Activated naive CD4-positive, alpha-beta T cell treated with anti-CD3 and anti-CD28 coated beads for 36 hours (primary cell): Measurements from ENCODE around the gene C19orf12. TPM values are rescaled to one million over a fixed set of nuclear protein-coding genes. Genes with fewer than 3 reads are reported as not detected.

Source experiments
- CTCF ChIA-PET: fragments of 350-600 bp; sonication (Branson Sonifier 250); formaldehyde crosslinking; loops from one replicate; lab custom pipeline; 2021; ENCODE audit warnings: antibody characterized with exemption; lab: Charles Lee
- DNase-seq: peaks from one replicate; pipeline ENCODE4 v3.0.0-alpha.2; 2020
- H3K27ac Mint-ChIP-seq: one replicate; pipeline ENCODE4 v1.8.0; 2021; ENCODE audit warnings: mild to moderate bottlenecking, mixed read lengths
- H3K27me3 Mint-ChIP-seq: one replicate; pipeline ENCODE4 v1.8.0; 2021; ENCODE audit warnings: low read depth, mixed read lengths
- H3K36me3 Mint-ChIP-seq: one replicate; pipeline ENCODE4 v1.8.0; 2021; ENCODE audit warnings: low read depth, mixed read lengths
- H3K4me1 Mint-ChIP-seq: one replicate; pipeline ENCODE4 v1.8.0; 2021; ENCODE audit warnings: low read depth, mixed read lengths
- H3K4me3 Mint-ChIP-seq: one replicate; pipeline ENCODE4 v1.8.0; 2021; ENCODE audit warnings: mild to moderate bottlenecking, moderate library complexity, mixed read lengths
- H3K9me3 Mint-ChIP-seq: one replicate; pipeline ENCODE4 v1.8.0; 2021; ENCODE audit warnings: mixed read lengths
- intact Hi-C: fragments of 100-400 bp; cut with micrococcal nuclease; formaldehyde crosslinking; loops from one replicate; pipeline ENCODE4 v1.15.1; 2023
- total RNA-seq, 2 experiments: library from RNA; stranded (reverse); gene quantifications; one replicate each; pipeline ENCODE4 v1.2.3, GENCODE V29; 2021

C19orf12 gene
- total RNA-seq, 2 experiments from 2014 or later: 21.6 to 24.3 TPM

- Mint-ChIP-seq H3K27me3 (no peaks in the 10 kb centered on the region), H3K4me3 (no peak overlapping the region), H3K36me3 (peaks cover 4% of the 10 kb centered on the region), H3K4me1 (peaks cover 39% of the 10 kb centered on the region), H3K9me3 (peaks cover 4% of the 10 kb centered on the region), H3K27ac (peak overlapping the region; percentile 65)
- intact Hi-C loops: loop anchor here (1.0 to 10.0 kb wide), 5 partner anchors 26 to 226 kb away; partner anchors contain the start of genes PLEKHF1 and POP4
- DNase-seq: peak; percentile 77
- CTCF ChIA-PET: interaction anchor here (0.6 to 7.8 kb wide), 15 partner anchors 10 to 1899 kb away, joined by 3 to 147 read pairs (median 10); partner anchors contain the start of genes C19orf12, PLEKHF1 and POP4
These were observed 24.2 kb downstream of the C19orf12 start for GRCh38 chr19:29690842-29691241.

- no peak for DNase-seq
- CTCF ChIA-PET: interaction anchor here (7.8 kb wide), 1 partner anchor 76 kb away, joined by 147 read pairs; no protein-coding TSS in a partner anchor
- H3K9me3 Mint-ChIP-seq: peaks cover 4% of the 10 kb centered on the region
- H3K27ac Mint-ChIP-seq: peak overlapping the region; percentile 31
- intact Hi-C loops: no loop called here
- H3K4me3 Mint-ChIP-seq: no peak overlapping the region
- H3K36me3 Mint-ChIP-seq: peaks cover 4% of the 10 kb centered on the region
- H3K27me3 Mint-ChIP-seq: no peaks in the 10 kb centered on the region
- peaks cover 33% of the 10 kb centered on the region for H3K4me1 Mint-ChIP-seq
These were observed 26.9 kb downstream of the C19orf12 start for GRCh38 chr19:29687897-29688728.

- intact Hi-C loops: no loop called here
- DNase-seq: peak; percentile 57
- Mint-ChIP-seq H3K36me3 (peaks cover 4% of the 10 kb centered on the region), H3K27ac (peak overlapping the region; percentile 42), H3K4me1 (peaks cover 33% of the 10 kb centered on the region), H3K27me3 (no peaks in the 10 kb centered on the region), H3K9me3 (peaks cover 4% of the 10 kb centered on the region), H3K4me3 (no peak overlapping the region)
- CTCF ChIA-PET: interaction anchor here (2.1 to 2.2 kb wide), 2 partner anchors 22 to 77 kb away, joined by 5 to 12 read pairs; partner anchors contain the start of gene PLEKHF1
These were observed 27.7 kb downstream of the C19orf12 start for GRCh38 chr19:29687244-29687896.

GRCh38 chr19:29686285-29686805 is 28.7 kb downstream of the C19orf12 start:
- H3K9me3 Mint-ChIP-seq: peaks cover 4% of the 10 kb centered on the region
- H3K27ac Mint-ChIP-seq: no peak overlapping the region

GRCh38 chr19:29685326-29685725 is 29.7 kb downstream of the C19orf12 start:
- peaks cover 4% of the 10 kb centered on the region for H3K36me3 Mint-ChIP-seq
- H3K4me3 Mint-ChIP-seq: no peak overlapping the region
- H3K4me1 Mint-ChIP-seq: peaks cover 44% of the 10 kb centered on the region
- peaks cover 4% of the 10 kb centered on the region for H3K9me3 Mint-ChIP-seq
- CTCF ChIA-PET: interaction anchor here (0.7 to 2.2 kb wide), 3 partner anchors 20 to 75 kb away, joined by 3 to 12 read pairs (median 5); partner anchors contain the start of gene PLEKHF1
- H3K27me3 Mint-ChIP-seq: no peaks in the 10 kb centered on the region
- H3K27ac Mint-ChIP-seq: no peak overlapping the region
- intact Hi-C loops: no loop called here
- DNase-seq: no peak

More at GRCh38 chr19:29686285-29686805, 28.7 kb downstream of the C19orf12 start:
- Mint-ChIP-seq H3K27me3 (no peaks in the 10 kb centered on the region), H3K36me3 (peaks cover 4% of the 10 kb centered on the region), H3K4me1 (peaks cover 38% of the 10 kb centered on the region), H3K4me3 (no peak overlapping the region)
- intact Hi-C loops: no loop called here
- CTCF ChIA-PET: interaction anchor here (0.6 to 2.2 kb wide), 4 partner anchors 10 to 404 kb away, joined by 3 to 12 read pairs (median 6); partner anchors contain the start of gene PLEKHF1
- DNase-seq: no peak

GRCh38 chr19:29683009-29683408 is 32.1 kb downstream of the C19orf12 start:
- Mint-ChIP-seq H3K4me1 (peaks cover 46% of the 10 kb centered on the region), H3K36me3 (no peaks in the 10 kb centered on the region), H3K27me3 (no peaks in the 10 kb centered on the region), H3K4me3 (no peak overlapping the region), H3K9me3 (no peaks in the 10 kb centered on the region), H3K27ac (no peak overlapping the region)
- intact Hi-C loops: no loop called here
- no peak for DNase-seq
- CTCF ChIA-PET: interaction anchor here (3.9 kb wide), 1 partner anchor 72 kb away, joined by 12 read pairs; no protein-coding TSS in a partner anchor

GRCh38 chr19:29682236-29682895 is 32.7 kb downstream of the C19orf12 start:
- Mint-ChIP-seq H3K4me3 (no peak overlapping the region), H3K27ac (no peak overlapping the region), H3K9me3 (no peaks in the 10 kb centered on the region), H3K36me3 (no peaks in the 10 kb centered on the region), H3K27me3 (no peaks in the 10 kb centered on the region), H3K4me1 (peaks cover 44% of the 10 kb centered on the region)
- intact Hi-C loops: no loop called here
- CTCF ChIA-PET: interaction anchor here (1.4 to 3.9 kb wide), 5 partner anchors 8 to 71 kb away, joined by 3 to 12 read pairs (median 9); no protein-coding TSS in a partner anchor
- DNase-seq: no peak

GRCh38 chr19:29681422-29682235 is 33.4 kb downstream of the C19orf12 start:
- Mint-ChIP-seq H3K4me3 (peak overlapping the region; percentile 66), H3K4me1 (peaks cover 45% of the 10 kb centered on the region), H3K27ac (peak overlapping the region; percentile 91), H3K9me3 (no peaks in the 10 kb centered on the region), H3K27me3 (no peaks in the 10 kb centered on the region), H3K36me3 (no peaks in the 10 kb centered on the region)
- CTCF ChIA-PET: interaction anchor here (0.7 to 3.9 kb wide), 7 partner anchors 9 to 71 kb away, joined by 3 to 12 read pairs (median 9); no protein-coding TSS in a partner anchor
- no peak for DNase-seq
- intact Hi-C loops: loop anchor here (2.0 kb wide), 1 partner anchor 17 kb away; the partner anchor contains the start of gene PLEKHF1

- CTCF ChIA-PET: interaction anchor here (1.5 to 3.9 kb wide), 5 partner anchors 9 to 70 kb away, joined by 4 to 12 read pairs (median 9); no protein-coding TSS in a partner anchor
These were observed 34.1 kb downstream of the C19orf12 start for GRCh38 chr19:29680937-29681336.

GRCh38 chr19:29680447-29680846 is 34.6 kb downstream of the C19orf12 start:
- Mint-ChIP-seq H3K4me1 (peaks cover 53% of the 10 kb centered on the region), H3K27me3 (no peaks in the 10 kb centered on the region), H3K27ac (peak overlapping the region; percentile 91), H3K36me3 (peaks cover 4% of the 10 kb centered on the region), H3K4me3 (peak overlapping the region; percentile 66), H3K9me3 (no peaks in the 10 kb centered on the region)
- intact Hi-C loops: loop anchor here (1.0 to 2.0 kb wide), 2 partner anchors 9 to 16 kb away; partner anchors contain the start of gene PLEKHF1
- DNase-seq: peak; percentile 95
- CTCF ChIA-PET: interaction anchor here (1.0 to 3.9 kb wide), 9 partner anchors 9 to 69 kb away, joined by 3 to 12 read pairs (median 9); no protein-coding TSS in a partner anchor

More at GRCh38 chr19:29680937-29681336, 34.1 kb downstream of the C19orf12 start:
- no peak for DNase-seq
- no peaks in the 10 kb centered on the region for H3K27me3 Mint-ChIP-seq
- intact Hi-C loops: loop anchor here (1.0 to 2.0 kb wide), 2 partner anchors 10 to 16 kb away; partner anchors contain the start of gene PLEKHF1
- H3K36me3 Mint-ChIP-seq: peaks cover 2% of the 10 kb centered on the region
- peak overlapping the region; percentile 66 for H3K4me3 Mint-ChIP-seq
- no peaks in the 10 kb centered on the region for H3K9me3 Mint-ChIP-seq
- peak overlapping the region; percentile 91 for H3K27ac Mint-ChIP-seq
- H3K4me1 Mint-ChIP-seq: peaks cover 48% of the 10 kb centered on the region
